ENCODE results near the gene PRKAR1B.

- TF ChIP-seq CTCF (IDR thresholded peaks at IDR 0.05; ENCODE audit: low read length) (no peak), EZH2 (IDR thresholded peaks at IDR 0.05; ENCODE audit: borderline replicate concordance, low read length) (no peak)
Measured at GRCh38 chr7:665736-666453, 61.2 kb downstream of the PRKAR1B start.

Measured in OCI-LY1 (cell line).